ENCODE measurements around the gene MCEMP1.

- no peak for TF ChIP-seq EZH2phosphoT487 (IDR thresholded peaks at IDR 0.05; ENCODE audit: borderline replicate concordance, low read depth, low read length)
- TF ChIP-seq CTCF (conservative IDR thresholded peaks at IDR 0.05; ENCODE audit: low read length) = no peak
Observed at GRCh38 chr19:7674010-7675005, 2.6 kb upstream of the MCEMP1 start.
